SW 1271 (cell line): ENCODE data around the gene COPG1.

Source experiments
- DNase-seq, 2 experiments: peaks; one replicate each; lab custom pipeline; 2025; lab: John Stamatoyannopoulos, UW

The COPG1 gene

GRCh38 chr3:129314386-129315222 lies 65.2 kb downstream of the COPG1 start:
- peak; percentile 60 to 82 for DNase-seq

- no peak for DNase-seq
These were observed 66.0 kb downstream of the COPG1 start for GRCh38 chr3:129315223-129315997.

- no peak for DNase-seq
These were observed 66.5 kb downstream of the COPG1 start for GRCh38 chr3:129315998-129316247.

- DNase-seq = peak; percentile 62 to 77
These were observed 67.0 kb downstream of the COPG1 start for GRCh38 chr3:129316248-129317013.

- DNase-seq = no peak
These were observed 67.8 kb downstream of the COPG1 start for GRCh38 chr3:129317014-129317771.

GRCh38 chr3:129317848-129318247 lies 68.4 kb downstream of the COPG1 start:
- no peak for DNase-seq

GRCh38 chr3:129318921-129319320 lies 69.5 kb downstream of the COPG1 start:
- DNase-seq = no peak

- DNase-seq = no peak
These were observed 70.9 kb downstream of the COPG1 start for GRCh38 chr3:129320261-129320660.

- no peak for DNase-seq
These were observed 71.5 kb downstream of the COPG1 start for GRCh38 chr3:129320825-129321487.

GRCh38 chr3:129321887-129322286 lies 72.5 kb downstream of the COPG1 start:
- no peak for DNase-seq

GRCh38 chr3:129323651-129324294 lies 74.4 kb downstream of the COPG1 start:
- no peak for DNase-seq

GRCh38 chr3:129324855-129325254 lies 75.4 kb downstream of the COPG1 start:
- DNase-seq = no peak

GRCh38 chr3:129325383-129325782 lies 76.0 kb downstream of the COPG1 start:
- no peak for DNase-seq

GRCh38 chr3:129326138-129326537 lies 76.7 kb downstream of the COPG1 start:
- DNase-seq = no peak

- DNase-seq = no peak
These were observed 77.2 kb downstream of the COPG1 start for GRCh38 chr3:129326595-129326994.
